ENCODE results near the gene GKN2.

Gene GKN2

GRCh38 chr2:68909793-68910674 lies 42.7 kb downstream of the GKN2 start:
- peak; percentile 71 for TF ChIP-seq CTCF (IDR thresholded peaks at IDR 0.05; ENCODE audit: control insufficient read depth, extremely low read depth, insufficient read depth)

GRCh38 chr2:68908392-68908970 lies 44.2 kb downstream of the GKN2 start:
- peak; percentile 62 for DNase-seq (ENCODE audit: low read depth)
- no peak overlapping the region for H3K4me3 ChIP-seq (ENCODE audit: low read depth, low read length)
- TF ChIP-seq CTCF (IDR thresholded peaks at IDR 0.05; ENCODE audit: control insufficient read depth, extremely low read depth, insufficient read depth) = no peak

More at GRCh38 chr2:68909793-68910674, 42.7 kb downstream of the GKN2 start:
- no peak overlapping the region for H3K4me3 ChIP-seq (ENCODE audit: low read depth, low read length)
- DNase-seq (ENCODE audit: low read depth) = no peak

- TF ChIP-seq CTCF (IDR thresholded peaks at IDR 0.05; ENCODE audit: control insufficient read depth, extremely low read depth, insufficient read depth) = no peak
- no peak overlapping the region for H3K4me3 ChIP-seq (ENCODE audit: low read depth, low read length)
- DNase-seq (ENCODE audit: low read depth) = no peak
These were observed 44.8 kb downstream of the GKN2 start for GRCh38 chr2:68907920-68908253.

GRCh38 chr2:68907232-68907919 lies 45.3 kb downstream of the GKN2 start:
- no peak for DNase-seq (ENCODE audit: low read depth)
- TF ChIP-seq CTCF (IDR thresholded peaks at IDR 0.05; ENCODE audit: control insufficient read depth, extremely low read depth, insufficient read depth) = no peak
- no peak overlapping the region for H3K4me3 ChIP-seq (ENCODE audit: low read depth, low read length)

GRCh38 chr2:68906716-68907115 lies 46.0 kb downstream of the GKN2 start:
- no peak for DNase-seq (ENCODE audit: low read depth)
- H3K4me3 ChIP-seq (ENCODE audit: low read depth, low read length) = no peak overlapping the region
- no peak for TF ChIP-seq CTCF (IDR thresholded peaks at IDR 0.05; ENCODE audit: control insufficient read depth, extremely low read depth, insufficient read depth)

- no peak overlapping the region for H3K4me3 ChIP-seq (ENCODE audit: low read depth, low read length)
- TF ChIP-seq CTCF (IDR thresholded peaks at IDR 0.05; ENCODE audit: control insufficient read depth, extremely low read depth, insufficient read depth) = no peak
- DNase-seq (ENCODE audit: low read depth) = no peak
These were observed 47.6 kb downstream of the GKN2 start for GRCh38 chr2:68905116-68905515.
